OCI-LY7 (cell line): ENCODE measurements around the gene KIRREL3. TPM values are rescaled to one million over a fixed set of nuclear protein-coding genes. Genes with fewer than 3 reads are reported as not detected.

Source experiments
- BruUV-seq: library from RNA; stranded (reverse); fragments of 400-500 nt; replicated peaks from 2 replicates; lab custom pipeline; 2021; lab: Mats Ljungman, UMichigan
- CTCF ChIA-PET: fragments of 300-600 bp; sonication (Branson Sonifier 250); formaldehyde crosslinking; loops from one replicate; lab custom pipeline; 2022; ENCODE audit warnings: antibody characterized with exemption; ENCODE audit not compliant: unreplicated experiment; lab: Charles Lee
- POLR2A ChIA-PET: fragments of 300-600 bp; sonication (Branson Sonifier 250); formaldehyde crosslinking; loops from one replicate; lab custom pipeline; 2022; ENCODE audit warnings: antibody characterized with exemption; lab: Charles Lee
- DNase-seq: peaks from one replicate; pipeline ENCODE4 v3.0.0-alpha.2; 2015; ENCODE audit warnings: low spot score
- H2AFZ ChIP-seq: fragments of 200-600 bp; sonication (generic), shearing (Covaris generic); 2 replicates; pipeline ENCODE4 v1.6.1; 2014; ENCODE audit warnings: mild to moderate bottlenecking, antibody characterized with exemption, low read length, moderate library complexity
- H3K27ac ChIP-seq: fragments of 200-600 bp; sonication (generic); 2 replicates; pipeline ENCODE4 v1.5.1; 2014; ENCODE audit warnings: mixed run types, low read depth, mild to moderate bottlenecking, moderate library complexity, low read length, inconsistent platforms; ENCODE audit not compliant: poor library complexity, severe bottlenecking
- H3K36me3 ChIP-seq: fragments of 200-600 bp; sonication (generic); 2 replicates; pipeline ENCODE4 v1.6.1; 2014; ENCODE audit warnings: mild to moderate bottlenecking, antibody characterized with exemption, low read length, moderate library complexity, mixed read lengths; ENCODE audit not compliant: insufficient read depth
- H3K4me1 ChIP-seq: fragments of 200-600 bp; sonication (generic); 2 replicates; pipeline ENCODE4 v1.5.1; 2014; ENCODE audit warnings: mild to moderate bottlenecking, low read length; ENCODE audit not compliant: insufficient read depth, poor library complexity, severe bottlenecking
- H3K4me2 ChIP-seq: fragments of 200-600 bp; sonication (generic); 2 replicates; pipeline ENCODE4 v1.6.1; 2014; ENCODE audit warnings: mild to moderate bottlenecking, low read length
- H3K4me3 ChIP-seq: fragments of 200-600 bp; sonication (generic); 2 replicates; pipeline ENCODE4 v1.5.1; 2014; ENCODE audit warnings: mild to moderate bottlenecking, low read depth, low read length; ENCODE audit not compliant: poor library complexity, severe bottlenecking
- H3K79me2 ChIP-seq: fragments of 200-600 bp; sonication (generic); 2 replicates; pipeline ENCODE4 v1.6.1; 2016; ENCODE audit warnings: low read depth, mild to moderate bottlenecking, low read length, moderate library complexity, mixed read lengths; ENCODE audit not compliant: insufficient read depth
- H3K9me2 ChIP-seq: fragments of 200-600 bp; sonication (generic); 2 replicates; pipeline ENCODE4 v1.6.1; 2016; ENCODE audit warnings: mild to moderate bottlenecking, low read length, mixed read lengths; ENCODE audit not compliant: insufficient read depth
- H3K9me3 ChIP-seq: fragments of 200-600 bp; sonication (generic); 2 replicates; pipeline ENCODE4 v1.6.1; 2014; ENCODE audit warnings: mild to moderate bottlenecking, mixed run types, low read length, mixed read lengths
- H4K20me1 ChIP-seq: fragments of 200-600 bp; sonication (generic); 2 replicates; pipeline ENCODE4 v1.6.1; 2014; ENCODE audit warnings: mild to moderate bottlenecking, antibody characterized with exemption, low read length, moderate library complexity, mixed read lengths; ENCODE audit not compliant: insufficient read depth
- CTCF ChIP-seq: fragments of 200-600 bp; sonication (generic); conservative IDR thresholded peaks from 2 replicates; pipeline ENCODE4 v1.5.1; 2014; ENCODE audit warnings: mild to moderate bottlenecking, antibody characterized with exemption, low read length, moderate library complexity, mixed read lengths
- EZH2phosphoT487 ChIP-seq: fragments of 200-600 bp; sonication (generic); IDR thresholded peaks from 2 replicates; pipeline ENCODE4 v1.6.1; 2018; ENCODE audit warnings: low read depth, borderline replicate concordance, mild to moderate bottlenecking, mixed run types, antibody characterized with exemption, low read length, moderate library complexity, mixed read lengths
- intact Hi-C: fragments of 100-400 bp; cut with micrococcal nuclease; formaldehyde crosslinking; loops from one replicate; pipeline ENCODE4 v1.10.0; 2022; ENCODE audit not compliant: unreplicated experiment
- total RNA-seq, 2 experiments: library from RNA; depleted of rRNA in 1 of 2; stranded (reverse); fragments of >200 nt in 1 of 2; shearing (Covaris generic) in 1 of 2; gene quantifications; 2 replicates each; pipeline ENCODE4 v1.2.3, GENCODE V29; 2014 to 2022

KIRREL3 gene
- total RNA-seq, 2 experiments from 2014 or later = not detected

DNA sequence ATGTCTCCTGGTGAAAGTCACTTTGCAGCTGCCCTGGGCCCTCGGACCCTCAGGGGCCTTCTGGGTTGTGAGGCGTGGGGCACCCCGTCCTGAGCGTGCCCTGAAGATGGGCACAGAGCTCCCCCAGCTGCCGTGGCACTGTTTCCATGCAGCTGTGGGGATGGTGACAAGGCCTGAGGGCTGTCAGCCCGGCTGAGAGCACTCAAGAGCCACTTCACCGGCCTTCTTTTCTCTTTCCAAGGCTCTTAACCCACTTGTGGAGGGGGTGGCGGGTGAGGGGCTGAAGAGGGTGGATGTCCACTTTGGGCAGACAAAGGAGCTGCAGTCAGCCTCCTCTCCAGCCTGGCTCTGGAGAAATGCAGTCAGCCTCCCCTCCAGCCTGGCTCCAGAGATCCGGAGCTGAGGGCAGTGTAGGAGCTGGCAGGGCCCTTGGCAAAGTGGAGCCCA is 405.6 kb downstream of the KIRREL3 start:
- Histone ChIP-seq H4K20me1 (no peaks in the 10 kb centered on the region), H3K9me3 (no peaks in the 10 kb centered on the region), H3K9me2 (no peaks in the 10 kb centered on the region), H3K4me1 (no peaks in the 10 kb centered on the region), H3K4me3 (no peak overlapping the region), H3K4me2 (no peak overlapping the region), H3K27ac (no peak overlapping the region), H3K79me2 (no peaks in the 10 kb centered on the region), H2AFZ (no peak overlapping the region), H3K36me3 (no peaks in the 10 kb centered on the region)
- TF ChIP-seq CTCF (no peak), EZH2phosphoT487 (no peak)
- ChIA-PET CTCF (no interaction called here), POLR2A (interaction anchor here (0.7 kb wide), 1 partner anchor 12 kb away, joined by 4 read pairs; no protein-coding TSS in a partner anchor)
- intact Hi-C loops = no loop called here
- no peak for DNase-seq
- no TSS peak for BruUV-seq

DNA sequence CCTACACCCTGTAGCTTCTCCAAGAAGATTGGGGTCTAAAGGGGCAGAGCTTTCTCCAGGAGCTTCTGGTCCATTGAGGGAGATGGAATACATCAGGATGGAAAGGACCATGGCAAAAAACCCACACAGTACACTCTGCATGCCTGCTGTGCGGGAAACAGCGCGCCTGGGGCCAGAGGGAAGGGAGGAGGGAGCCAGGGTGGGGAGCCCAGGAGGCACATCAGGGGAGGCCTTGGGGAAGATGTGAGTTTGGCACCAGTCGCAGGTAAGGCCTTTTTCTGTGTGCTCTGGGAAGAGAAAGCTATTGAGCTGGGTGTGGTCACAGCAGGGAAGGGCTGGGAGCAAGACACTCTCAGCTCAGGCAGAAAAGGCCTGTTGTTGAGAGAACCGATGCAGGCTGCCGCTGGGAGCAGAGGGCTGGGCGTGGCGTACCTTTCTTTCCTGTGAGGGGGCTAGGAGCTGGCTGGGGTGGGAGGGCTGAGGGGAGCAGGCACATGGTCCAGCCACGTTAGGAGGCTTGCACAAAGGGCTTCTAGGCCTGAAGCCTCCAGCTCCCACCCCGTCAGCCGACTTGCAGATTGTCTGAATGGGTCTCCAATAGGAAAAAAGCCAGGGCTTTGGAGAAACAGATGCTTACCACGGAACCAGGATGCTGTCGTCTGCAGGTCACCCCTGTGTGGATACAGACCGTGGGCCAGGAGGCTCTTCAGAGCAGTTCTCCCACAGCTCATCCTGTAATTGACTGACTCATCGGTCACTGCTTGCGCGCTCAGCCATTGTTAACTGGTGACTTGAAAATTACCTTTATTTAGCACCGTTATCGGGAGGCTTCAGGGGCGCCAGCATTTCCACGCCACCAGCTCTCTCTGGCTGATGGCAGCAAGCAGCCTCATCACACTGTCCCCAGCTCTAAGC is 407.8 kb downstream of the KIRREL3 start:
- Histone ChIP-seq H2AFZ (no peak overlapping the region), H3K4me2 (no peak overlapping the region), H3K9me2 (no peaks in the 10 kb centered on the region), H3K27ac (no peak overlapping the region), H3K9me3 (no peaks in the 10 kb centered on the region), H3K4me1 (no peaks in the 10 kb centered on the region), H3K79me2 (no peaks in the 10 kb centered on the region), H3K36me3 (no peaks in the 10 kb centered on the region), H3K4me3 (no peak overlapping the region), H4K20me1 (no peaks in the 10 kb centered on the region)
- ChIA-PET CTCF (no interaction called here), POLR2A (no interaction called here)
- DNase-seq = no peak
- intact Hi-C loops = no loop called here
- BruUV-seq = no TSS peak
- TF ChIP-seq CTCF (no peak), EZH2phosphoT487 (no peak)

- Histone ChIP-seq H3K9me3 (no peaks in the 10 kb centered on the region), H3K4me3 (no peak overlapping the region), H3K79me2 (no peaks in the 10 kb centered on the region), H4K20me1 (no peaks in the 10 kb centered on the region), H3K4me1 (no peaks in the 10 kb centered on the region), H3K4me2 (no peak overlapping the region), H3K27ac (no peak overlapping the region), H3K9me2 (no peaks in the 10 kb centered on the region), H2AFZ (no peak overlapping the region), H3K36me3 (no peaks in the 10 kb centered on the region)
- CTCF ChIA-PET = no interaction called here
- no TSS peak for BruUV-seq
- POLR2A ChIA-PET = no interaction called here
- no peak for DNase-seq
- TF ChIP-seq EZH2phosphoT487 (no peak), CTCF (no peak)
- intact Hi-C loops = no loop called here
Observed at GRCh38 chr11:126591966-126592489, 408.5 kb downstream of the KIRREL3 start.
